A549 (cell line): ENCODE data around the gene RNF144A. TPM values are rescaled to one million over a fixed set of nuclear protein-coding genes. Genes with fewer than 3 reads are reported as not detected.

Experiments
- ATAC-seq, 2 experiments: fragments of 200-7000 bp in 1 of 2; fragments of >200 bp in 1 of 2; cut with Nextera tagmentation in 1 of 2; cut with Tn5 transposase in 1 of 2; 3 replicates each; pipeline versions ENCODE4 v1.8.0 to v1.9.1; 2018 to 2020; ENCODE audit warnings: mild to moderate bottlenecking in 1 of 2, moderate library complexity in 1 of 2
- CTCF ChIA-PET: fragments of 300-600 bp; sonication (Branson Sonifier 250); formaldehyde crosslinking; extraction: SDS; loops from one replicate; lab custom pipeline; 2021; ENCODE audit warnings: antibody characterized with exemption, inconsistent platforms; lab: Yijun Ruan, JAX
- POLR2A ChIA-PET: fragments of 350-600 bp; formaldehyde crosslinking; extraction: SDS; loops from one replicate; lab custom pipeline; 2021; ENCODE audit warnings: antibody characterized with exemption, inconsistent platforms; lab: Yijun Ruan, JAX
- DNase-seq, 2 experiments: peaks; one replicate each; pipeline versions ENCODE4 v3.0.0 to v3.0.0-alpha.2; 2011 to 2016; ENCODE audit warnings: low read depth in 1 of 2, low spot score in 1 of 2
- FAIRE-seq: peaks from 2 replicates; lab custom pipeline; 2011; peaks lifted over from hg19 to GRCh38; lab: Jason Lieb, UNC
- H3K27ac ChIP-seq, 2 experiments: fragments of >200 bp; sonication (Bioruptor Twin); formaldehyde crosslinking; 3 replicates each; pipeline ENCODE4 v1.5.1; 2016 to 2017
- H3K4me1 ChIP-seq: fragments of >200 bp; sonication (Bioruptor Twin); formaldehyde crosslinking; 3 replicates; pipeline ENCODE4 v1.6.1; 2016
- H3K4me2 ChIP-seq: fragments of >200 bp; sonication (Bioruptor Twin); formaldehyde crosslinking; 3 replicates; pipeline ENCODE4 v1.6.1; 2016
- H3K4me3 ChIP-seq: fragments of >200 bp; sonication (Bioruptor Twin); formaldehyde crosslinking; 3 replicates; pipeline ENCODE4 v1.5.1; 2016
- H3K9me3 ChIP-seq: fragments of >200 bp; sonication (Bioruptor Twin); formaldehyde crosslinking; 3 replicates; pipeline ENCODE4 v1.6.1; 2016
- BHLHE40 ChIP-seq: IDR thresholded peaks from 2 replicates; pipeline ENCODE4 v1.6.1; 2012; ENCODE audit warnings: low read depth, low read length, inconsistent platforms
- CBX2 ChIP-seq: fragments of 200-600 bp; sonication (generic); IDR thresholded peaks from 2 replicates; pipeline ENCODE4 v1.6.1; 2016; ENCODE audit warnings: low read depth, mild to moderate bottlenecking, borderline replicate concordance
- CHD2 ChIP-seq: fragments of 150-350 bp; IDR thresholded peaks from 2 replicates; pipeline ENCODE4 v1.6.1; 2014; ENCODE audit warnings: low read length; ENCODE audit not compliant: partially characterized antibody
- EHMT2 ChIP-seq: fragments of 200-600 bp; sonication (generic); IDR thresholded peaks from 2 replicates; pipeline ENCODE4 v1.6.1; 2016; ENCODE audit warnings: antibody characterized with exemption, low read depth, mild to moderate bottlenecking, moderate library complexity
- ESRRA ChIP-seq: fragments of 150-350 bp; IDR thresholded peaks from 2 replicates; pipeline ENCODE4 v1.6.1; 2014; ENCODE audit warnings: mild to moderate bottlenecking, low read length, borderline replicate concordance
- FOSB ChIP-seq: fragments of 250-450 bp; sonication (Bioruptor Pico); IDR thresholded peaks from 2 replicates; pipeline ENCODE4 v1.5.0; 2020; ENCODE audit warnings: mild to moderate bottlenecking, moderate library complexity
- HDAC2 ChIP-seq: fragments of 200-600 bp; sonication (generic); IDR thresholded peaks from 2 replicates; pipeline ENCODE4 v1.6.1; 2016
- HEYL ChIP-seq: fragments of 250-450 bp; sonication (Bioruptor Pico); IDR thresholded peaks from 2 replicates; pipeline ENCODE4 v1.8.0; 2021; ENCODE audit warnings: mild to moderate bottlenecking, moderate library complexity
- HOXA7 ChIP-seq: fragments of 250-450 bp; sonication (Bioruptor Pico); IDR thresholded peaks from 2 replicates; pipeline ENCODE4 v1.5.0; 2020; ENCODE audit warnings: mild to moderate bottlenecking, moderate library complexity
- MAZ ChIP-seq: fragments of 150-350 bp; IDR thresholded peaks from 2 replicates; pipeline ENCODE4 v1.6.1; 2014; ENCODE audit warnings: antibody characterized with exemption, low read depth, low read length, borderline replicate concordance
- POLR2A ChIP-seq: IDR thresholded peaks from 2 replicates; pipeline ENCODE4 v1.6.1; 2012; ENCODE audit warnings: mild to moderate bottlenecking, low read length
- POLR2AphosphoS2 ChIP-seq: conservative IDR thresholded peaks from 2 replicates; pipeline ENCODE4 v1.6.1; 2012; ENCODE audit warnings: low read length, improper control_type of control experiment, inconsistent platforms
- RCOR1 ChIP-seq: fragments of 150-350 bp; IDR thresholded peaks from 2 replicates; pipeline ENCODE4 v1.6.1; 2014; ENCODE audit warnings: antibody characterized with exemption, low read length, low read depth
- RFX5 ChIP-seq: fragments of 450-650 bp; IDR thresholded peaks from 2 replicates; pipeline ENCODE4 v1.7.1; 2014; ENCODE audit warnings: antibody characterized with exemption, mild to moderate bottlenecking, moderate library complexity
- SMC3 ChIP-seq: fragments of >200 bp; sonication (Bioruptor Twin); formaldehyde crosslinking; IDR thresholded peaks from 3 replicates; pipeline ENCODE4 v1.6.1; 2018; ENCODE audit warnings: inconsistent platforms
- SREBF2 ChIP-seq: fragments of 450-650 bp; IDR thresholded peaks from 2 replicates; pipeline ENCODE4 v1.6.1; 2014; ENCODE audit warnings: mild to moderate bottlenecking, moderate library complexity
- TP53 ChIP-seq: fragments of 250-450 bp; sonication (Bioruptor Pico); IDR thresholded peaks from 2 replicates; pipeline ENCODE4 v1.5.0; 2021; ENCODE audit warnings: mild to moderate bottlenecking, moderate library complexity
- ZC3H11A ChIP-seq: fragments of 450-650 bp; IDR thresholded peaks from 2 replicates; pipeline ENCODE4 v1.6.1; 2014; ENCODE audit warnings: antibody characterized with exemption, mild to moderate bottlenecking
- ZFP36 ChIP-seq: fragments of 450-650 bp; IDR thresholded peaks from 2 replicates; pipeline ENCODE4 v1.6.1; 2014; ENCODE audit warnings: borderline replicate concordance; ENCODE audit not compliant: partially characterized antibody
- ZNF302 ChIP-seq: fragments of 250-450 bp; sonication (Bioruptor Pico); IDR thresholded peaks from 2 replicates; pipeline ENCODE4 v1.9.0; 2021; ENCODE audit warnings: inconsistent platforms, mild to moderate bottlenecking, moderate library complexity
- ZSCAN20 ChIP-seq: fragments of 250-450 bp; sonication (Bioruptor Pico); IDR thresholded peaks from 2 replicates; pipeline ENCODE4 v1.8.0; 2022; ENCODE audit warnings: mild to moderate bottlenecking, moderate library complexity
- whole genome bisulfite sequencing: methylation state at CpG from one replicate; pipeline ENCODE4 v1.1.6; 2017; ENCODE audit errors: missing lambda C conversion rate; 5-methylcytosine and 5-hydroxymethylcytosine counted together
- polyA plus RNA-seq, 4 experiments: library from polyadenylated mRNA; depleted of rRNA in 3 of 4; stranded (reverse); fragments of >200 nt; fragmentation: RNase III in 1 of 4; extraction: RNeasy Plus Mini Kit Qiagen cat#74134 plus additional on column Dnase treatment in 1 of 4; gene quantifications; 2 replicates in 3 of 4; 3 replicates in 1 of 4; pipeline ENCODE4 v1.2.3, GENCODE V29; 2011 to 2017
- TF ChIP-seq, protein P1 (sequence below): fragments of >200 bp; sonication (Bioruptor Twin); formaldehyde crosslinking; IDR thresholded peaks from 2 replicates; pipeline ENCODE4 v1.6.1; 2016
- TF ChIP-seq, protein P2 (sequence below): fragments of 250-450 bp; sonication (Bioruptor Pico); IDR thresholded peaks from 2 replicates; pipeline ENCODE4 v1.5.0; 2021; ENCODE audit warnings: mild to moderate bottlenecking, moderate library complexity, borderline replicate concordance
- TF ChIP-seq, protein P3 (sequence below): fragments of 250-450 bp; sonication (Bioruptor Pico); IDR thresholded peaks from 2 replicates; pipeline ENCODE4 v1.5.0; 2020; ENCODE audit warnings: low read depth, mild to moderate bottlenecking, moderate library complexity
- TF ChIP-seq, protein P4 (sequence below): fragments of 450-650 bp; IDR thresholded peaks from 2 replicates; pipeline ENCODE4 v1.6.1; 2014; ENCODE audit warnings: antibody characterized with exemption
- TF ChIP-seq, protein P5 (sequence below): IDR thresholded peaks from 2 replicates; pipeline ENCODE4 v1.6.1; 2012; ENCODE audit warnings: low read depth, borderline replicate concordance
- TF ChIP-seq, protein P6 (sequence below): fragments of >200 bp; sonication (Bioruptor Twin); formaldehyde crosslinking; IDR thresholded peaks from 3 replicates; pipeline ENCODE4 v1.6.1; 2016

The RNF144A gene
- polyA plus RNA-seq, 2 of the 4 experiments (the other 2 are of a cell fraction): 4.4 to 9.6 TPM

DNA sequence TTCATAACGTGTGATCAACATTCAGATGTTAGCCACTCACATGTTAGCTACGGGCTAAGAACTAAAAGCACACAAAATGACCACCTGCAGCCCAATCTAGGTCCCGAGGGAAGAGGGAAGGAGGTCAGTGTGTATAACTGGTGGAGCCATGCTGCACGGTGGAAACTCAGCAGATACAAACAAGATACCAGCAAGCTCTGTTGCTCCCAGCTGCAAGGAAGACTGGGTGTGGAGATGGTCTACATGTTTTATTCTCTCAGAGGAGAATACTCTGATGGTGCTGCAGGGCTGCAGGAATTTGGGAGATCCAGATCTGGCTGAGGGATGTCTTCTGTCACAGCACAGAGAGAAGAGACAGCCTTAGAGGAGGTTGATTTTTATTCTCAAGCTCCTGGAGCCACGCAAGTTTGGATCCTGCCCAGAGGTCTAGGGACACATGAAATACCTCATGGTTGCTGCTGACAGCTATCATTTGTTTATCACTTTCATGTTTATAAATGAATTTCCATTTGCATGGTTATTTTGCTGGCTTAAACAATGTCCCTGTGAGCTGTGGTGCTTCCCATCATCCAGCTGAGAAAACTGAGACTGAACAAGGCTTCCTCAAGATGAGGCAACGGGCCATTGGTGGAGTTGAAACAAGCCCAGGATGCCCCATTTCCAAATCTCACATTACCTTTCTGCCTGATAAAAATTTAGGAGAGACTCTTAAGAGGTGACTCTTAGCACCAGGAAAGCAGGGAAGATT lies 30.9 kb downstream of the RNF144A start:
- ChIA-PET CTCF (interaction anchor here (0.6 to 0.9 kb wide), 2 partner anchors 50 to 96 kb away, joined by 3 read pairs; no protein-coding TSS in a partner anchor), POLR2A (no interaction called here)
- FAIRE-seq (no peak), ATAC-seq (no peak), DNase-seq (no peak)
- Histone ChIP-seq H3K4me3 (no peak overlapping the region), H3K9me3 (no peaks in the 10 kb centered on the region), H3K4me1 (peaks cover 6% of the 10 kb centered on the region; the same call in 2 of the 3 replicates), H3K4me2 (no peak overlapping the region), H3K27ac (no peak overlapping the region)
- TF ChIP-seq, protein P1, sequence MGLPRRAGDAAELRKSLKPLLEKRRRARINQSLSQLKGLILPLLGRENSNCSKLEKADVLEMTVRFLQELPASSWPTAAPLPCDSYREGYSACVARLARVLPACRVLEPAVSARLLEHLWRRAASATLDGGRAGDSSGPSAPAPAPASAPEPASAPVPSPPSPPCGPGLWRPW: no peak
- TF ChIP-seq ESRRA: no peak
- no peak for TF ChIP-seq ZNF302 (CRISPR knock-in tag)
- TF ChIP-seq POLR2AphosphoS2: no peak
- no peak for TF ChIP-seq HDAC2
- TF ChIP-seq ZSCAN20: no peak
- TF ChIP-seq EHMT2: no peak
- TF ChIP-seq, protein P2, sequence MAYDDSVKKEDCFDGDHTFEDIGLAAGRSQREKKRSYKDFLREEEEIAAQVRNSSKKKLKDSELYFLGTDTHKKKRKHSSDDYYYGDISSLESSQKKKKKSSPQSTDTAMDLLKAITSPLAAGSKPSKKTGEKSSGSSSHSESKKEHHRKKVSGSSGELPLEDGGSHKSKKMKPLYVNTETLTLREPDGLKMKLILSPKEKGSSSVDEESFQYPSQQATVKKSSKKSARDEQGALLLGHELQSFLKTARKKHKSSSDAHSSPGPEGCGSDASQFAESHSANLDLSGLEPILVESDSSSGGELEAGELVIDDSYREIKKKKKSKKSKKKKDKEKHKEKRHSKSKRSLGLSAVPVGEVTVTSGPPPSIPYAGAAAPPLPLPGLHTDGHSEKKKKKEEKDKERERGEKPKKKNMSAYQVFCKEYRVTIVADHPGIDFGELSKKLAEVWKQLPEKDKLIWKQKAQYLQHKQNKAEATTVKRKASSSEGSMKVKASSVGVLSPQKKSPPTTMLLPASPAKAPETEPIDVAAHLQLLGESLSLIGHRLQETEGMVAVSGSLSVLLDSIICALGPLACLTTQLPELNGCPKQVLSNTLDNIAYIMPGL (CRISPR knock-in tag): no peak
- no peak for TF ChIP-seq BHLHE40
- TF ChIP-seq, protein P3, sequence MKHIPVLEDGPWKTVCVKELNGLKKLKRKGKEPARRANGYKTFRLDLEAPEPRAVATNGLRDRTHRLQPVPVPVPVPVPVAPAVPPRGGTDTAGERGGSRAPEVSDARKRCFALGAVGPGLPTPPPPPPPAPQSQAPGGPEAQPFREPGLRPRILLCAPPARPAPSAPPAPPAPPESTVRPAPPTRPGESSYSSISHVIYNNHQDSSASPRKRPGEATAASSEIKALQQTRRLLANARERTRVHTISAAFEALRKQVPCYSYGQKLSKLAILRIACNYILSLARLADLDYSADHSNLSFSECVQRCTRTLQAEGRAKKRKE (CRISPR knock-in tag): no peak
- TF ChIP-seq, protein P4, sequence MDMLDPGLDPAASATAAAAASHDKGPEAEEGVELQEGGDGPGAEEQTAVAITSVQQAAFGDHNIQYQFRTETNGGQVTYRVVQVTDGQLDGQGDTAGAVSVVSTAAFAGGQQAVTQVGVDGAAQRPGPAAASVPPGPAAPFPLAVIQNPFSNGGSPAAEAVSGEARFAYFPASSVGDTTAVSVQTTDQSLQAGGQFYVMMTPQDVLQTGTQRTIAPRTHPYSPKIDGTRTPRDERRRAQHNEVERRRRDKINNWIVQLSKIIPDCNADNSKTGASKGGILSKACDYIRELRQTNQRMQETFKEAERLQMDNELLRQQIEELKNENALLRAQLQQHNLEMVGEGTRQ: no peak
- TF ChIP-seq, protein P5, sequence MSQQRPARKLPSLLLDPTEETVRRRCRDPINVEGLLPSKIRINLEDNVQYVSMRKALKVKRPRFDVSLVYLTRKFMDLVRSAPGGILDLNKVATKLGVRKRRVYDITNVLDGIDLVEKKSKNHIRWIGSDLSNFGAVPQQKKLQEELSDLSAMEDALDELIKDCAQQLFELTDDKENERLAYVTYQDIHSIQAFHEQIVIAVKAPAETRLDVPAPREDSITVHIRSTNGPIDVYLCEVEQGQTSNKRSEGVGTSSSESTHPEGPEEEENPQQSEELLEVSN: no peak
- no peak for TF ChIP-seq POLR2A
- 81% methylated on average over 6 of the region's 6 CpGs for WGBS

DNA sequence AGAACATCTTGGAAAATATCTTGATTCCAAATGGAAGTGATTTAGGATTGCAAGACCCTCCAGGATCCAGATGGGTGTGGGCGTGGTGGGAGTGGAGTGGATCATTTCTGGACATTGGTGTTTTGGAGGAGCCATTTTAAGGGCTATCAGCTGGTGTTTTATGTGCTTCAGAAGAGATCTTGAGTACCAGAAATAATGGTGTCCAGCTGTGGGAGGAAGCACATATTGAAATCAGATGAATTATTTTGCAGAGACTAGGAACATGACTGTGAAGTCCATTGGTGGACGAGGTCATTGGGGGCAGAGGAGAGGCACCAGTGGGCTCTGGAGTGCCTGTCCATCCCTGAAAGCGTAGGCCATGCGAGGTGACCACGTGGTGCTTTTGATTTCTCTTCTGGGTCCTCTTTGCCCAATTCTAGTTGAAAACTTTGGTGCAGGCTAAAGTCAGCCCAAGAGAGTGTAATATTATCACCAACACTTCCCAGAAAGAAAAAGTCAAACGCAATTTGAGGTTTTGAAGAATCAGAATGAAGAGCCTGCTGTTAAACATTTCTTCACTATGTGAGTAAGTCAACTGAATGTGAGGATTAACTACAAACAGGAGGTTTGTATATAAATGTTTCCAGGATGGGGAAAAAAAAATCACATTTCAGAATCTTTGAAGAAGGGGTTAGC lies 31.6 kb downstream of the RNF144A start:
- Histone ChIP-seq H3K4me1 (peaks cover 6% of the 10 kb centered on the region; the same call in 2 of the 3 replicates), H3K4me2 (no peak overlapping the region), H3K9me3 (no peaks in the 10 kb centered on the region), H3K4me3 (no peak overlapping the region), H3K27ac (no peak overlapping the region)
- ATAC-seq: no peak
- 69% methylated on average over 6 of the region's 6 CpGs for WGBS
- no peak for DNase-seq
- FAIRE-seq: no peak
- CTCF ChIA-PET: interaction anchor here (0.5 kb wide), 1 partner anchor 417 kb away, joined by 4 read pairs; no protein-coding TSS in a partner anchor
- POLR2A ChIA-PET: no interaction called here
- TF ChIP-seq, protein P5: no peak
- TF ChIP-seq RCOR1: no peak
- no peak for TF ChIP-seq ZC3H11A
- no peak for TF ChIP-seq CHD2
- TF ChIP-seq SMC3: no peak
- no peak for TF ChIP-seq FOSB
- TF ChIP-seq CBX2: no peak
- no peak for TF ChIP-seq ZNF302 (CRISPR knock-in tag)
- no peak for TF ChIP-seq SREBF2
- no peak for TF ChIP-seq HOXA7 (CRISPR knock-in tag)
- TF ChIP-seq, protein P6, sequence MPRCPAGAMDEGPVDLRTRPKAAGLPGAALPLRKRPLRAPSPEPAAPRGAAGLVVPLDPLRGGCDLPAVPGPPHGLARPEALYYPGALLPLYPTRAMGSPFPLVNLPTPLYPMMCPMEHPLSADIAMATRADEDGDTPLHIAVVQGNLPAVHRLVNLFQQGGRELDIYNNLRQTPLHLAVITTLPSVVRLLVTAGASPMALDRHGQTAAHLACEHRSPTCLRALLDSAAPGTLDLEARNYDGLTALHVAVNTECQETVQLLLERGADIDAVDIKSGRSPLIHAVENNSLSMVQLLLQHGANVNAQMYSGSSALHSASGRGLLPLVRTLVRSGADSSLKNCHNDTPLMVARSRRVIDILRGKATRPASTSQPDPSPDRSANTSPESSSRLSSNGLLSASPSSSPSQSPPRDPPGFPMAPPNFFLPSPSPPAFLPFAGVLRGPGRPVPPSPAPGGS: no peak
- TF ChIP-seq, protein P4: no peak
- TF ChIP-seq TP53 (CRISPR knock-in tag): no peak
- no peak for TF ChIP-seq ZFP36
- TF ChIP-seq, protein P3 (CRISPR knock-in tag): no peak
- no peak for TF ChIP-seq RFX5
- TF ChIP-seq ZSCAN20: no peak
- no peak for TF ChIP-seq MAZ
- TF ChIP-seq HEYL (CRISPR knock-in tag): no peak
